Kidney epithelial cell (primary cell): ENCODE measurements around the gene TRANK1. TPM values are rescaled to one million over a fixed set of nuclear protein-coding genes. Genes with fewer than 3 reads are reported as not detected.

Experiments
- DNase-seq: peaks from one replicate; pipeline ENCODE4 v3.0.0-alpha.2; 2010; ENCODE audit warnings: low read depth
- H3K27me3 ChIP-seq: 2 replicates; pipeline ENCODE4 v1.6.0; 2011; ENCODE audit warnings: low read length; ENCODE audit not compliant: control insufficient read depth, insufficient read depth
- H3K36me3 ChIP-seq: 2 replicates; pipeline ENCODE4 v1.5.1; 2011; ENCODE audit warnings: low read length; ENCODE audit not compliant: control insufficient read depth, insufficient read depth
- H3K4me3 ChIP-seq: 2 replicates; pipeline ENCODE4 v1.5.1; 2011; ENCODE audit warnings: low read depth, mild to moderate bottlenecking, control low read depth, low read length
- CTCF ChIP-seq: IDR thresholded peaks from 2 replicates; pipeline ENCODE4 v1.5.1; 2011; ENCODE audit warnings: mild to moderate bottlenecking, moderate library complexity, low read length, control low read depth, inconsistent platforms; ENCODE audit not compliant: insufficient read depth, poor library complexity, severe bottlenecking
- total RNA-seq: library from RNA; depleted of rRNA; stranded (reverse); fragments of >200 nt; gene quantifications from 2 replicates; pipeline ENCODE4 v1.2.3, GENCODE V29; 2015

Gene TRANK1
- total RNA-seq, 1 donor from 2014 or later: 7.1 TPM

- H3K4me3 ChIP-seq: no peak overlapping the region
- no peak for DNase-seq
- TF ChIP-seq CTCF: no peak
- no peaks in the 10 kb centered on the region for H3K27me3 ChIP-seq
- no peaks in the 10 kb centered on the region for H3K36me3 ChIP-seq
These were observed 43.3 kb downstream of the TRANK1 start for GRCh38 chr3:36901588-36901987.

- Histone ChIP-seq H3K27me3 (no peaks in the 10 kb centered on the region), H3K36me3 (no peaks in the 10 kb centered on the region), H3K4me3 (no peak overlapping the region)
- no peak for DNase-seq
- TF ChIP-seq CTCF: no peak
These were observed 44.1 kb downstream of the TRANK1 start for GRCh38 chr3:36900474-36901443.

GRCh38 chr3:36895496-36896409, 49.1 kb downstream of the TRANK1 start:
- H3K36me3 ChIP-seq: no peaks in the 10 kb centered on the region
- DNase-seq: no peak
- TF ChIP-seq CTCF: no peak
- no peak overlapping the region for H3K4me3 ChIP-seq
- H3K27me3 ChIP-seq: no peaks in the 10 kb centered on the region

GRCh38 chr3:36894914-36895313, 49.9 kb downstream of the TRANK1 start:
- no peak for TF ChIP-seq CTCF
- H3K4me3 ChIP-seq: no peak overlapping the region
- no peaks in the 10 kb centered on the region for H3K36me3 ChIP-seq
- no peak for DNase-seq
- no peaks in the 10 kb centered on the region for H3K27me3 ChIP-seq

GRCh38 chr3:36893826-36894225, 51.0 kb downstream of the TRANK1 start:
- no peak overlapping the region for H3K4me3 ChIP-seq
- no peak for DNase-seq
- H3K27me3 ChIP-seq: no peaks in the 10 kb centered on the region
- TF ChIP-seq CTCF: no peak
- no peaks in the 10 kb centered on the region for H3K36me3 ChIP-seq
